Calu3 (cell line): ENCODE measurements around the gene ARHGEF26. TPM values are rescaled to one million over a fixed set of nuclear protein-coding genes. Genes with fewer than 3 reads are reported as not detected.

Source experiments
- BruUV-seq: library from RNA; stranded (reverse); fragments of 400-500 nt; replicated peaks from 2 replicates; lab custom pipeline; 2021; lab: Mats Ljungman, UMichigan
- CTCF ChIA-PET: fragments of 300-600 bp; sonication (Branson Sonifier 250); formaldehyde crosslinking; loops from one replicate; lab custom pipeline; 2022; ENCODE audit warnings: antibody characterized with exemption; lab: Charles Lee
- DNase-seq: peaks from one replicate; pipeline ENCODE4 v3.0.0; 2022
- H3K27ac Mint-ChIP-seq: one replicate; pipeline ENCODE4 v1.8.0; 2022; ENCODE audit warnings: mixed read lengths; ENCODE audit not compliant: unreplicated experiment
- H3K27me3 Mint-ChIP-seq: one replicate; pipeline ENCODE4 v1.8.0; 2022; ENCODE audit warnings: mixed read lengths; ENCODE audit not compliant: unreplicated experiment
- H3K36me3 Mint-ChIP-seq: one replicate; pipeline ENCODE4 v1.8.0; 2022; ENCODE audit warnings: mild to moderate bottlenecking, moderate library complexity, mixed read lengths; ENCODE audit not compliant: insufficient read depth, unreplicated experiment
- H3K4me1 Mint-ChIP-seq: one replicate; pipeline ENCODE4 v1.8.0; 2022; ENCODE audit warnings: mild to moderate bottlenecking, low read depth, mixed read lengths; ENCODE audit not compliant: unreplicated experiment
- H3K4me3 Mint-ChIP-seq: one replicate; pipeline ENCODE4 v1.8.0; 2022; ENCODE audit warnings: mild to moderate bottlenecking, low read depth, moderate library complexity, mixed read lengths; ENCODE audit not compliant: unreplicated experiment
- H3K9me3 Mint-ChIP-seq: one replicate; pipeline ENCODE4 v1.8.0; 2022; ENCODE audit warnings: low read depth, mixed read lengths; ENCODE audit not compliant: unreplicated experiment
- CTCF ChIP-seq: fragments of 200-600 bp; IDR thresholded peaks from one replicate; pipeline ENCODE4 v1.8.0; 2022; ENCODE audit warnings: antibody characterized with exemption; ENCODE audit not compliant: unreplicated experiment
- intact Hi-C: fragments of 100-400 bp; cut with micrococcal nuclease; formaldehyde crosslinking; loops from one replicate; pipeline ENCODE4 v1.10.0; 2022; ENCODE audit not compliant: unreplicated experiment
- total RNA-seq: library from RNA; stranded (reverse); gene quantifications from 2 replicates; pipeline ENCODE4 v1.2.3, GENCODE V29; 2022

ARHGEF26 gene
- total RNA-seq, 1 experiment from 2014 or later: 21.4 TPM

- TF ChIP-seq CTCF: no peak
- intact Hi-C loops: no loop called here
- DNase-seq: no peak
- no TSS peak for BruUV-seq
- H3K27me3 Mint-ChIP-seq: no peaks in the 10 kb centered on the region
- H3K27ac Mint-ChIP-seq: no peak overlapping the region
- H3K36me3 Mint-ChIP-seq: no peaks in the 10 kb centered on the region
- peaks cover 30% of the 10 kb centered on the region for H3K4me1 Mint-ChIP-seq
- no peaks in the 10 kb centered on the region for H3K9me3 Mint-ChIP-seq
- no peak overlapping the region for H3K4me3 Mint-ChIP-seq
- CTCF ChIA-PET: no interaction called here
These were observed 31.6 kb downstream of the ARHGEF26 start for GRCh38 chr3:154152741-154153140.

DNA sequence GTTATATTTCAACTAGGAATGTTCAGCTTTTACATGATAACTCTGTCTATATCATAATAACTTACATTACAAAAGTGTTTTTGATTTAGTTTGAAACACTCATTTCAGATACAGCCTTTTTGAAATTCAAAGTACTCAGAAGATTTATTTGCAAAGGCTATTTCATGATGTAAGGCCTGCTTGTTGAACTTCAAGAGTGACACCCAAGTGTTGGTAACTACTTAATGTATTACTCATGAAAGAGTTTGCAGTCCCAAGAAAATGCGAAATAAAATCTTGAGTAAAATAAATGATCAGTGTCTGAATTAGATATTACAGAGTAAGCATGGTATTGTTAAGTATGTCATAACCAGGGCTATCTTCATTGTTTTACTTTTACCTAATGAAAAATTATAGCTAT is 35.3 kb downstream of the ARHGEF26 start:
- DNase-seq: no peak
- Mint-ChIP-seq H3K4me3 (no peak overlapping the region), H3K4me1 (peaks cover 12% of the 10 kb centered on the region), H3K27me3 (no peaks in the 10 kb centered on the region), H3K36me3 (no peaks in the 10 kb centered on the region), H3K27ac (no peak overlapping the region), H3K9me3 (no peaks in the 10 kb centered on the region)
- TF ChIP-seq CTCF: no peak
- intact Hi-C loops: no loop called here
- BruUV-seq: no TSS peak
- CTCF ChIA-PET: no interaction called here

GRCh38 chr3:154161806-154162205 is 40.6 kb downstream of the ARHGEF26 start:
- no peak overlapping the region for H3K4me3 Mint-ChIP-seq
- no peaks in the 10 kb centered on the region for H3K27me3 Mint-ChIP-seq
- H3K9me3 Mint-ChIP-seq: no peaks in the 10 kb centered on the region
- H3K4me1 Mint-ChIP-seq: no peaks in the 10 kb centered on the region
- no peaks in the 10 kb centered on the region for H3K36me3 Mint-ChIP-seq
- CTCF ChIA-PET: no interaction called here
- H3K27ac Mint-ChIP-seq: no peak overlapping the region
- BruUV-seq: no TSS peak
- TF ChIP-seq CTCF: no peak
- DNase-seq: no peak
- intact Hi-C loops: no loop called here

- intact Hi-C loops: no loop called here
- Mint-ChIP-seq H3K9me3 (no peaks in the 10 kb centered on the region), H3K27ac (no peak overlapping the region), H3K36me3 (no peaks in the 10 kb centered on the region), H3K27me3 (no peaks in the 10 kb centered on the region), H3K4me1 (peaks cover 12% of the 10 kb centered on the region), H3K4me3 (no peak overlapping the region)
- no peak for TF ChIP-seq CTCF
- no TSS peak for BruUV-seq
- DNase-seq: no peak
- CTCF ChIA-PET: interaction anchor here (0.7 kb wide), 1 partner anchor 546 kb away, joined by 4 read pairs; no protein-coding TSS in a partner anchor
These were observed 43.2 kb downstream of the ARHGEF26 start for GRCh38 chr3:154164387-154164786.
